ENCODE measurements around the gene ZCCHC7. TPM values are rescaled to one million over a fixed set of nuclear protein-coding genes. Genes with fewer than 3 reads are reported as not detected.

The ZCCHC7 gene
- total RNA-seq, 1 experiment from 2014 or later, result 31.2 TPM

DNA sequence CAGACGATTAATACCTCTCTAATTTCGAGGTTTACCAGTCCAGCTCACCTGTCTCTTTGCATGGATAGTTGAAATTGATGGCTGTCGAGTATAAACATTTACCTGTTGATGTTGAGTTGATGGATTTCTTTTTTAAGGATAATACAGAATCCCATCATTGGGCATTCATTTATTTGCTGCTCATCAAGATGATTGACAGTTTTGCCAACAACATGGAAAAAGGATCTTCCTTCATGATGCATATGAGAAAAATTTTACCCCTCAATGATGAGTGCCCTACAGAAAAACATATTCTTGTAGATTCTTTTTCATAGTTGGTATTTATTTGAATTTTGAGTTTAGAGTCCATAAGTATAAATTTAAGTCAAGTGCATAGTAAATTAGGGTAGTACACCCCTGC is 59.2 kb downstream of the ZCCHC7 start:
- ChIA-PET POLR2A (no interaction called here), CTCF (interaction anchor here (1.0 kb wide), 1 partner anchor 8 kb away, joined by 4 read pairs; no protein-coding TSS in a partner anchor), RAD21 (ENCODE audit: low non-redundant PET in 1 of 2, low total read pairs in 2 of 2, uncharacterized antibody in 2 of 2, unreplicated experiment in 2 of 2) (no interaction called here)
- Histone ChIP-seq H3K36me3 (ENCODE audit: control insufficient read depth in 1 of 2, insufficient read depth in 2 of 2, low read length in 2 of 2) (no peaks in the 10 kb centered on the region; a peak in 1 of 4 replicates), H3K79me2 (ENCODE audit: insufficient read depth, low read length) (peaks cover 19% of the 10 kb centered on the region), H3K4me2 (ENCODE audit: low read length) (no peak overlapping the region), H3K4me1 (ENCODE audit: control insufficient read depth in 1 of 2, insufficient read depth in 2 of 2, low read length in 2 of 2) (no peaks in the 10 kb centered on the region), H2AFZ (ENCODE audit: low read depth, low read length, poor library complexity, severe bottlenecking) (no peak overlapping the region), H3K27me3 (ENCODE audit: insufficient read depth, low read length) (no peaks in the 10 kb centered on the region), H3K9ac (ENCODE audit: low read length) (no peak overlapping the region), H3K4me3 (replicated peaks in 1 of 2; ENCODE audit: low read depth in 1 of 2, low read length in 2 of 2) (no peak overlapping the region), H3K27ac (ENCODE audit: low read depth, low read length) (no peak overlapping the region), H4K20me1 (ENCODE audit: insufficient read depth) (0 out of 2 replicates have a peak, but pooled peaks cover 3% of the 10 kb centered on the region), H3K9me3 (ENCODE audit: control insufficient read depth in 1 of 2, insufficient read depth in 1 of 2, low read depth in 1 of 2, low read length in 2 of 2) (no peaks in the 10 kb centered on the region), H3K9me2 (ENCODE audit: insufficient read depth) (no peaks in the 10 kb centered on the region)
- ATAC-seq (no peak), DNase-seq (ENCODE audit: low read depth, low spot score) (no peak)
- intact Hi-C loops (cut with micrococcal nuclease), result no loop called here
- TF ChIP-seq ZFX (IDR thresholded peaks at IDR 0.05) (no peak), TCF7L2 (IDR thresholded peaks at IDR 0.05; ENCODE audit: borderline replicate concordance, extremely low read depth, insufficient read depth, insufficient read length) (no peak), ATF3 (IDR thresholded peaks at IDR 0.05) (no peak)
- BruUV-seq (replicated peaks), result no TSS peak

DNA sequence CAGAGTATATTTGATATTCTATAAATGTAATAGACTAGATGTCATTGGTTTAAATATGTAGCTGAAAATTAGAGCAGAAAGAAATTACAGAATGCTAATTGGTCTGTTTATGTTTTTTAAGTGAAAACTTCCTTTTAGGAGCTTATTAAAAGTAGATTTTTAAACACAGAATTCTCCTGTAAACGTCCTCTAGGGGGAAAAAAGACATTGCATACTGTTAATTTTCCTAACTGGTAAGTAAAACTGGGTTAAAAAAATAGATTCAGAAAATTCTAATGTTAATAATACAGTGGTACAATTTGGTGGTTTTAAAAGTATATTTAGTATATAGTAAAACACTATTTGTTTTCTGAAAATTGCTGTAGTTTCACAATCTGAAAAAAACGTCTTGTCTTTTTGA is 59.8 kb downstream of the ZCCHC7 start:
- ATAC-seq (no peak), DNase-seq (ENCODE audit: low read depth, low spot score) (no peak)
- no peaks in the 10 kb centered on the region for H3K27me3 ChIP-seq (ENCODE audit: insufficient read depth, low read length)
- H3K36me3 ChIP-seq (ENCODE audit: control insufficient read depth in 1 of 2, insufficient read depth in 2 of 2, low read length in 2 of 2), result no peaks in the 10 kb centered on the region; a peak in 1 of 4 replicates
- POLR2A ChIA-PET, result no interaction called here
- 0 out of 2 replicates have a peak, but pooled peaks cover 3% of the 10 kb centered on the region for H4K20me1 ChIP-seq (ENCODE audit: insufficient read depth)
- H2AFZ ChIP-seq (ENCODE audit: low read depth, low read length, poor library complexity, severe bottlenecking), result no peak overlapping the region
- intact Hi-C loops (cut with micrococcal nuclease), result no loop called here
- H3K27ac ChIP-seq (ENCODE audit: low read depth, low read length), result no peak overlapping the region
- H3K9me2 ChIP-seq (ENCODE audit: insufficient read depth), result no peaks in the 10 kb centered on the region
- no peak overlapping the region for H3K4me2 ChIP-seq (ENCODE audit: low read length)
- no peaks in the 10 kb centered on the region for H3K4me1 ChIP-seq (ENCODE audit: control insufficient read depth in 1 of 2, insufficient read depth in 2 of 2, low read length in 2 of 2)
- CTCF ChIA-PET, result interaction anchor here (1.0 kb wide), 1 partner anchor 9 kb away, joined by 4 read pairs; no protein-coding TSS in a partner anchor
- TF ChIP-seq POLR2A (IDR thresholded peaks at IDR 0.05; ENCODE audit: borderline replicate concordance, extremely low read depth, insufficient read depth, insufficient read length) (no peak), MAX (IDR thresholded peaks at IDR 0.05) (no peak), CBX3 (IDR thresholded peaks at IDR 0.05; ENCODE audit: low read depth) (no peak), EZH2 (IDR thresholded peaks at IDR 0.05) (no peak), JUND (IDR thresholded peaks at IDR 0.05) (no peak), RAD21 (IDR thresholded peaks at IDR 0.05; ENCODE audit: low read depth) (no peak), EZH2phosphoT487 (IDR thresholded peaks at IDR 0.05; ENCODE audit: borderline replicate concordance) (no peak), YY1 (IDR thresholded peaks at IDR 0.05; ENCODE audit: extremely low read depth, insufficient replicate concordance, low read depth, low read length) (no peak), ELF1 (IDR thresholded peaks at IDR 0.05; ENCODE audit: borderline replicate concordance, low read depth) (no peak), ZNF274 (IDR thresholded peaks at IDR 0.05; ENCODE audit: low read depth, low read length) (no peak), SP1 (IDR thresholded peaks at IDR 0.05; ENCODE audit: low read depth) (no peak)
- TF ChIP-seq, protein P1, sequence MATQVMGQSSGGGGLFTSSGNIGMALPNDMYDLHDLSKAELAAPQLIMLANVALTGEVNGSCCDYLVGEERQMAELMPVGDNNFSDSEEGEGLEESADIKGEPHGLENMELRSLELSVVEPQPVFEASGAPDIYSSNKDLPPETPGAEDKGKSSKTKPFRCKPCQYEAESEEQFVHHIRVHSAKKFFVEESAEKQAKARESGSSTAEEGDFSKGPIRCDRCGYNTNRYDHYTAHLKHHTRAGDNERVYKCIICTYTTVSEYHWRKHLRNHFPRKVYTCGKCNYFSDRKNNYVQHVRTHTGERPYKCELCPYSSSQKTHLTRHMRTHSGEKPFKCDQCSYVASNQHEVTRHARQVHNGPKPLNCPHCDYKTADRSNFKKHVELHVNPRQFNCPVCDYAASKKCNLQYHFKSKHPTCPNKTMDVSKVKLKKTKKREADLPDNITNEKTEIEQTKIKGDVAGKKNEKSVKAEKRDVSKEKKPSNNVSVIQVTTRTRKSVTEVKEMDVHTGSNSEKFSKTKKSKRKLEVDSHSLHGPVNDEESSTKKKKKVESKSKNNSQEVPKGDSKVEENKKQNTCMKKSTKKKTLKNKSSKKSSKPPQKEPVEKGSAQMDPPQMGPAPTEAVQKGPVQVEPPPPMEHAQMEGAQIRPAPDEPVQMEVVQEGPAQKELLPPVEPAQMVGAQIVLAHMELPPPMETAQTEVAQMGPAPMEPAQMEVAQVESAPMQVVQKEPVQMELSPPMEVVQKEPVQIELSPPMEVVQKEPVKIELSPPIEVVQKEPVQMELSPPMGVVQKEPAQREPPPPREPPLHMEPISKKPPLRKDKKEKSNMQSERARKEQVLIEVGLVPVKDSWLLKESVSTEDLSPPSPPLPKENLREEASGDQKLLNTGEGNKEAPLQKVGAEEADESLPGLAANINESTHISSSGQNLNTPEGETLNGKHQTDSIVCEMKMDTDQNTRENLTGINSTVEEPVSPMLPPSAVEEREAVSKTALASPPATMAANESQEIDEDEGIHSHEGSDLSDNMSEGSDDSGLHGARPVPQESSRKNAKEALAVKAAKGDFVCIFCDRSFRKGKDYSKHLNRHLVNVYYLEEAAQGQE (IDR thresholded peaks at IDR 0.05; ENCODE audit: low read depth), result no peak
- no TSS peak for BruUV-seq (replicated peaks)
- RAD21 ChIA-PET (ENCODE audit: low non-redundant PET in 1 of 2, low total read pairs in 2 of 2, uncharacterized antibody in 2 of 2, unreplicated experiment in 2 of 2), result no interaction called here
- H3K9me3 ChIP-seq (ENCODE audit: control insufficient read depth in 1 of 2, insufficient read depth in 1 of 2, low read depth in 1 of 2, low read length in 2 of 2), result peaks cover 0 to 3% of the 10 kb centered on the region in 2 experiments; a peak in 1 of 4 replicates
- no peak overlapping the region for H3K9ac ChIP-seq (ENCODE audit: low read length)
- peaks cover 24% of the 10 kb centered on the region for H3K79me2 ChIP-seq (ENCODE audit: insufficient read depth, low read length)
- H3K4me3 ChIP-seq (replicated peaks in 1 of 2; ENCODE audit: low read depth in 1 of 2, low read length in 2 of 2), result no peak overlapping the region

Measured in HCT116 (cell line).